Right lobe of liver (tissue), 4 donors: Measurements from ENCODE around the gene SOX18.

Experiments
- CTCF ChIP-seq, 4 donors: fragments of 200-600 bp in 3 of 4; fragments of 450-650 bp in 1 of 4; IDR thresholded peaks; one replicate each; pipeline versions ENCODE4 v1.5.1 to v1.8.0; 2016 to 2022; ENCODE audit warnings: antibody characterized with exemption in 4 of 4, mild to moderate bottlenecking in 2 of 4
- POLR2A ChIP-seq: fragments of 450-650 bp; IDR thresholded peaks from one replicate; pipeline ENCODE4 v1.6.1; 2017; ENCODE audit warnings: antibody characterized with exemption, mild to moderate bottlenecking
- donor health status: DM: no; HTN: no; CAD: no.
- donor health status: DM: no; HTN: no; CAD: no.
- donor health status: DM: no; HTN: yes; CAD: no.

- TF ChIP-seq CTCF (IDR thresholded peaks at IDR 0.05) (no peak), POLR2A (no peak)
Observed at GRCh38 chr20:64086801-64087200, 37.4 kb upstream of the SOX18 start.
